PFSK-1 (cell line): ENCODE results near the gene TPX2.

Experiments
- POLR2AphosphoS5 ChIP-seq: IDR thresholded peaks from 2 replicates; pipeline ENCODE4 v1.6.1; 2012; ENCODE audit warnings: low read depth, mild to moderate bottlenecking, control low read depth, low read length, moderate library complexity
- REST ChIP-seq, 2 experiments: IDR thresholded peaks; 2 replicates each; pipeline versions ENCODE4 v1.6.1 to v1.8.0; 2011 to 2012; ENCODE audit warnings: low read depth in 2 of 2, low read length in 2 of 2, control low read depth in 1 of 2, inconsistent platforms in 1 of 2, mild to moderate bottlenecking in 1 of 2, moderate library complexity in 1 of 2; ENCODE audit not compliant: insufficient read depth in 1 of 2
- TAF1 ChIP-seq: IDR thresholded peaks from 2 replicates; pipeline ENCODE4 v1.6.1; 2012; ENCODE audit warnings: low read length, control low read depth, borderline replicate concordance; ENCODE audit not compliant: insufficient read depth

GRCh38 chr20:31691646-31692275 is 47.3 kb upstream of the TPX2 start:
- no peak for TF ChIP-seq TAF1
- no peak for TF ChIP-seq REST (IDR thresholded peaks at IDR 0.05; ENCODE audit: insufficient read depth in 1 of 2, low read depth in 2 of 2, low read length in 2 of 2)
- TF ChIP-seq POLR2AphosphoS5 = no peak
